Skeletal muscle cell (primary cell): ENCODE data around the gene NTN4.
"Not testable (repeated sequence)": the region's sequence is repeated elsewhere in the genome, so short reads cannot be mapped to it uniquely, and the experiment has no call there.

Source experiments
- DNase-seq: peaks from one replicate; pipeline ENCODE4 v3.0.0-alpha.2; 2010; ENCODE audit warnings: low read depth
- H3K4me3 ChIP-seq: 2 replicates; pipeline ENCODE4 v1.5.1; 2011; ENCODE audit warnings: low read depth, mild to moderate bottlenecking, control low read depth, low read length, moderate library complexity

Gene NTN4

GRCh38 chr12:95678684-95679083 is 111.9 kb downstream of the NTN4 start:
- no peak for DNase-seq

GRCh38 chr12:95677782-95678181 is 112.8 kb downstream of the NTN4 start:
- not testable (repeated sequence) for DNase-seq, H3K4me3 ChIP-seq

More at GRCh38 chr12:95678684-95679083, 111.9 kb downstream of the NTN4 start:
- H3K4me3 ChIP-seq = no peak overlapping the region

GRCh38 chr12:95674631-95675030 is 115.9 kb downstream of the NTN4 start:
- no peak overlapping the region for H3K4me3 ChIP-seq
- peak; percentile 81 for DNase-seq

- DNase-seq = no peak
- no peak overlapping the region for H3K4me3 ChIP-seq
These were observed 116.4 kb downstream of the NTN4 start for GRCh38 chr12:95674163-95674562.

GRCh38 chr12:95673576-95673975 is 117.0 kb downstream of the NTN4 start:
- H3K4me3 ChIP-seq = no peak overlapping the region
- no peak for DNase-seq

- no peak overlapping the region for H3K4me3 ChIP-seq
- DNase-seq = no peak
These were observed 118.4 kb downstream of the NTN4 start for GRCh38 chr12:95672166-95672565.

GRCh38 chr12:95671265-95671664 is 119.3 kb downstream of the NTN4 start:
- no peak overlapping the region for H3K4me3 ChIP-seq
- no peak for DNase-seq

- H3K4me3 ChIP-seq = no peak overlapping the region
- no peak for DNase-seq
These were observed 127.0 kb downstream of the NTN4 start for GRCh38 chr12:95663525-95663924.

GRCh38 chr12:95661360-95661759 is 129.2 kb downstream of the NTN4 start:
- DNase-seq = no peak
- H3K4me3 ChIP-seq = no peak overlapping the region

- DNase-seq = no peak
- no peak overlapping the region for H3K4me3 ChIP-seq
These were observed 132.2 kb downstream of the NTN4 start for GRCh38 chr12:95658386-95658785.

- not testable (repeated sequence) for DNase-seq, H3K4me3 ChIP-seq
These were observed 135.9 kb downstream of the NTN4 start for GRCh38 chr12:95654665-95655064.

- no peak overlapping the region for H3K4me3 ChIP-seq
- peak; percentile 86 for DNase-seq
These were observed 136.6 kb downstream of the NTN4 start for GRCh38 chr12:95653771-95654546.

- no peak for DNase-seq
These were observed 138.9 kb downstream of the NTN4 start for GRCh38 chr12:95651681-95652080.

GRCh38 chr12:95648990-95649791 is 141.4 kb downstream of the NTN4 start:
- peak; percentile 80 for DNase-seq
- no peak overlapping the region for H3K4me3 ChIP-seq

More at GRCh38 chr12:95651681-95652080, 138.9 kb downstream of the NTN4 start:
- no peak overlapping the region for H3K4me3 ChIP-seq

- no peak overlapping the region for H3K4me3 ChIP-seq
- peak; percentile 68 for DNase-seq
These were observed 143.8 kb downstream of the NTN4 start for GRCh38 chr12:95646781-95647190.

GRCh38 chr12:95643256-95643655 is 147.3 kb downstream of the NTN4 start:
- no peak overlapping the region for H3K4me3 ChIP-seq
- no peak for DNase-seq

GRCh38 chr12:95642583-95642982 is 148.0 kb downstream of the NTN4 start:
- H3K4me3 ChIP-seq = no peak overlapping the region
- DNase-seq = no peak

GRCh38 chr12:95641299-95641952 is 149.1 kb downstream of the NTN4 start:
- DNase-seq = no peak
- H3K4me3 ChIP-seq = no peak overlapping the region

- H3K4me3 ChIP-seq = no peak overlapping the region
- no peak for DNase-seq
These were observed 150.0 kb downstream of the NTN4 start for GRCh38 chr12:95640516-95640915.
